Endothelial cell of hepatic sinusoid (primary cell): ENCODE results near the gene CAPN5.
"Not testable (repeated sequence)": the region's sequence is repeated elsewhere in the genome, so short reads cannot be mapped to it uniquely, and the experiment has no call there.

Experiments used
- in situ Hi-C: cut with HindIII; loops from 2 replicates; pipeline ENCODE4 v1.10.0; 2017; ENCODE audit warnings: low sequenced_read_pairs

Gene CAPN5

DNA sequence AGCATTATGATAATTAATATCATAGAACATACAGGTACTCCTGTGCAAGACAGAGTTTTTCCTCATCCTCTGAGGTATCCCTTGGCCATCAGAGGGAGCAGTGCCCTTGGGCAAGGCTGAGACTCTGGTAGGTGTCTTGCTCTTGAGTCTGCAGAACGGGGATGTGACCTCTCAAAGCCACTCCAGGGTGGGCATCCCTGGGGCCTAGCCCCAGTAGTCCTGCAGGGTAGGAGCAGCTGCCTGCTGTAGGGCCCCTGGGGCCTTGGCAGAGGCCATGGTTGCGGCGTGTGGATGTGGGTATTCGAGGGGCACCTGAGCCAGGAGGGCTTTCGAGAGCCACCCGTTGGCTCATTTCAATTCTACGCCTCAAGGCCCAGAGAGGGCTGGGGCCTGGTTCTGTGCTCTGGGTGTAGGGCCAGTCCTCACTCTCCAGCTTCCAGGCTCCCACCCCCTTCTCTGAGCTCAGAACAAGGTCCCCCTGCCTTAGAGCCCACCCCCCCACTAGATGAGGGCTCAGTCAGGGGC is 28.1 kb downstream of the CAPN5 start:
- in situ Hi-C loops: no loop called here

DNA sequence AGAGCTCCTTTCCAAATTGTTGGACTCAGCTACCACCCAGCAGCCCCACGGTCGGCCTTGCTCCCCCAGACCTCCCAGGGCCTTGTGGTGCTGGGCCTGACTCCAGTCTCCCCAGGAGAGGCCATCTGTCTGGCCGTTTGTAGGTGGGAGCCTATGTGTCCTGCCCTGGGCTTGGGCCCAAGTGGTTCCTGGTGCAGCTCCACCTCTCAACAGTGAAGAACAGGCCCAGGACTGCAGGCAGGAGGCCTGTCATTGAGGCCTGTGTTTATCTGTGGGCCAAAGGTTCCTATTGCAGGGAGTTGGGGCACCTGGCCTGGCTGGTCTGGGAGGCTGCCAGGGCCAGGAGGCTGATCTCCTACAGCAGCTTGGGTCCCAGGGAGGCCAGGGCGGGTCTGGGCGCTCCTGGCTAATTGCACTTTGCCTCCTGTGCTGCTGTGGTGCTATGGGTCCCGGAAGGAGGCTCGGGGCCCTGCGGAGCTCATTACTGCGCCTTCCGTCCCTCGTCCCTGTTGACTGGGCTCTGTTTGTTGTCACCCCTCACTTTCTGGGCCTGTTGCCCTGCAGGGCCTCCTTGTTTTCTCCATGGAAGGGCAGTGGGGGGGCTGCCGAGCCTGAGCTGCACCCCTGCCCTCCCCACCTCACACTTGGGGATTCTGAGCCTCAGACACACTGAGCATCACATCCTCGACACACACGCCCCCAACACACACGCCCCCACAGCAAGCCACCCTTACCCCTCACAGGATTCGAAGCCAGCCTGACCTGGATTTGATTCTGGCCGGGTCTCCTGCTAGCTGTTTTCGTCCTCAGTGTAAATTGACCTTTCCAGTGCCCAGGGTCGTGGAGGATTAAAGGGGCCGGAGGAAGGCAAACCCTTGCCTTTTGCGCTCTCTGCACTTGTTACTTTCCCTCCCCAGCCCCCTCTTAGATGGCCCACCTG is 29.1 kb downstream of the CAPN5 start:
- in situ Hi-C loops: no loop called here

DNA sequence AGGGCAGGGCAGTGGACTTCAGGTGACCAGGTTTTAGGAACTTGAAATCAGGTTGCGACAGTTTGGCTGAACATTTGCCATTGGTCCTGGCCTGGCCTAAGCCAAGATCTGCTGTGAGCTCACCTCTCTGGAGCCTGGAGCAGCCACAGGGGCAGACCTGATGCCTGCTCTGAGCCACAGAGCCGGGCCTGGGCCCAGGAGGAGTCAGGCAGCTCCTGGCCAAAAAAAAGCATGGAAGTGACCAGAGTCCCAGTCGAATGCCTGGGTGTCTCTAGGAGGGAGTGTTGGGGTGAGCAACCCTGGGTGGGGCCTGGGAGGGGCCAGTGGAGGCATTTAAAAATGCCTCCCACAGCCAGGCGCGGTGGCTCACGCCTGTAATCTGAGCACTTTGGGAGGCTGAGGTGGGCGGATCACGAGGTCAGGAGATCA is 29.8 kb downstream of the CAPN5 start:
- in situ Hi-C loops: no loop called here

DNA sequence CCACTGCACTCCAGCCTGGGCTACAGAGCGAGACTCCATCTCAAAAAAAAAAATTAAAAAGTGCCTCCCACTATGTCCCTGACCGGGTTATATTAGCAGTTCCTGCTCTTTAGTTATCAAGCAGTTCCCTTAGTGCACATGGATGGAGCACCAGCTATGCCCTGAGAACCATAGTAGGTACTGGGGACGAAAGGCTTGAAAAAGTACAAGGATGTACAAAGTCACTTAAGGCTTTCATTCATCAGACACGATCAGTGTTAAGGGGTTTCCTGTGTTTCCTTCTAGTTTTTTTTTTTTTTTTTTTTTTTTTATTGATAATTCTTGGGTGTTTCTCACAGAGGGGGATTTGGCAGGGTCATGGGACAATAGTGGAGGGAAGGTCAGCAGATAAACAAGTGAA is 30.4 kb downstream of the CAPN5 start:
- in situ Hi-C loops: not testable (repeated sequence)

DNA sequence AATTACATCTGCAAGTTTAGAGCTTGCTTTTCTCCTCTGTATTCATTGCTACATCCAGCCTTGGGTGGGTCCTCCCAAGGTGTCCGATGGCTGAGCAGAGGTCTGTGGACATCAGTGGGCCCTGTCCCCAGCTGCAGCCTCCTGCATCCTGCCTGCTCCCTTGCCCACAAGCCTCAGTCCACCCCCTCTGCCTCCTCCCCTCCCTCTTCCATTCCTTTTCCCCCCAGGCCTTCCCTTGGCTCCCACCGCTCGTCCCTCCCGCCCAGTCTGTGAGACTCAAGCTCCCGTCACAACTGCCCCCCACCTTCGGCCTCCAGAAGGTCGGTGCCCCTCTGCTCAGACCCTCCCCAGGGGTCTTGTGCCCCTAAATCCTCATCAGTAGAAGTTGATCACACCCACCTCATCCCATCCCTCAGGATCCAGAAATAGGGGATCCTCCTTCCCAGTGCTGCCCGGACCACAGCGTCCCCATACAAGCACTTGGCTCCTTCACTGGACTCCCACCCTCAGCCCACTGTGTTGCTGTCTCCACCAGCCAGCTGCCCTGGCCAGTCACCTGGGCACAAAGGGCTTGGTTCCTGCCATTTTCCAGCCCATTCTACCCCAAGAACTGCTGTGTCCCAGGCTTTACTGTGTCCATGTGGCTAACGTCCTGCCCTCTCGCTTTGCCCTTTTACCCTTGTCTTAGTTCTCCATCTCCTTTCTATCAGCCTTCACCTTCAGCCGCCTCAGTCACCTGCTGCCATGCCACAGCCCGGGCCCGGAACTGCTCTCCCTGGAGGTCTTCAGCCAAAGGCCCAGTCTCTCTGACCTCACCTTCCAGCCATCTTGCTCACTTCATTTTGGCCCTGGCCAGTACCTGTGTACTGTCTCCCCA is 33.6 kb downstream of the CAPN5 start:
- in situ Hi-C loops: no loop called here

DNA sequence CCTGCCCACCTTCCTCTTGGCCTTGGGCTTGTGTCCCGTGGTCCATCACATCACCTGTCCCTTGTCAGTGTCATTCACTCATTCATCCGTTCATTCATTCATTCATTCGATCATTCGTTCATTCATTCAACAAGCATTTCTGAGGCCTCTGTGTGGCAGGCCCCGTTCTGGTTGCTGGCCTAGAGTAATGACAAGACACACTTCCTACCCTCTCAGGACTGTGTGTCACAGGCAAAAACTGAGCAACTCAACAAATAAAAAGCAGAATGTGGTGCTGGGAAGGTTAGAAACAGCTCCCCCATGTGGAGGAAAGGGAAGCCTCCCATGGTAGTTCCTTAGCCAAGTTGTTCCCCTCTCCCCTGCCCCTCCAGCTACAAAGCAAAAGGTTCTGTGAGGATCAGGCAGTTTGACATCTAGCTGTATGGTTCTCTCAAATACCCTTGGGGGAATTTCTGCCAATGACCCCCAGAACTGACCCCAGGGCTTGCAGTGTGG is 34.3 kb downstream of the CAPN5 start:
- in situ Hi-C loops: no loop called here

DNA sequence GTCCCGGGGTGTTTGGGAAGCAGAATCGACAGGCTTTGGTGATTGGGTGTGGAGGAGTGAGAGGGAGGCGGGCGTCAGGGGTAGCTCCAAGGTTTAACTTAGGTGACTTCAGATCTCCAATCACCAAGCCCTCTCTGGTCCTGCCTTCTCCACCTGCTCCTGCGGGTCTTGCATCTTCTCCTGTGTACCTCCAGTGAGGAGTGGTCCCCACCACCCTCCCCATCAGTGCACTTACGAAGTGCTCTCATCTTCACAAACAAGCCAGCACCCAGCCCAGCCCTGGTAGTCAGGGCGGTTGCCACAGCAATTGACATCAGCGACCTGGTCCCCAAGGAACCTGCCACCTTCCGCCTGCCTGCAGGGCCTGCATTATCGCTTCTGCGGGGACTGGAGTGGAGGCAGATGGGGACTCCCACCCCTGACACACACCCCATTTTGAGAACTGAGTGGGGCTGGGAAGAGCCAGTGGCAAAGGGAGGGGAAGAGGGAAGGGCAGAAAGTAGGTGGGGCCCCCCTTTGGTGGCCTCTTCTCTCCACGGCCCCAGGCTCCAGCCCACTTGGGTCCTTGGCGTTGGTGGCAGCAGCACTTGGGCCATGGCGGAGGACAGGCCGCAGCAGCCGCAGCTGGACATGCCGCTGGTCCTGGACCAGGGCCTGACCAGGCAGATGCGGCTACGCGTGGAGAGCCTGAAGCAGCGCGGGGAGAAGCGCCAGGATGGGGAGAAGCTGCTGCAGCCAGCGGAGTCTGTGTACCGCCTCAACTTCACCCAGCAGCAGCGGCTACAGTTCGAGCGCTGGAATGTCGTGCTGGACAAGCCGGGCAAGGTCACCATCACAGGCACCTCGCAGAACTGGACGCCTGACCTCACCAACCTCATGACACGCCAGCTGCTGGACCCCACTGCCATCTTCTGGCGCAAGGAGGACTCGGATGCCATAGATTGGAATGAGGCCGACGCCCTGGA is 35.8 kb downstream of the CAPN5 start, which contains the start of gene OMP:
Gene OMP (plus strand): TSS at position 595 of the 965 bp plus-strand sequence. CDS start 0 bp downstream, at position 595.
- in situ Hi-C loops: no loop called here

DNA sequence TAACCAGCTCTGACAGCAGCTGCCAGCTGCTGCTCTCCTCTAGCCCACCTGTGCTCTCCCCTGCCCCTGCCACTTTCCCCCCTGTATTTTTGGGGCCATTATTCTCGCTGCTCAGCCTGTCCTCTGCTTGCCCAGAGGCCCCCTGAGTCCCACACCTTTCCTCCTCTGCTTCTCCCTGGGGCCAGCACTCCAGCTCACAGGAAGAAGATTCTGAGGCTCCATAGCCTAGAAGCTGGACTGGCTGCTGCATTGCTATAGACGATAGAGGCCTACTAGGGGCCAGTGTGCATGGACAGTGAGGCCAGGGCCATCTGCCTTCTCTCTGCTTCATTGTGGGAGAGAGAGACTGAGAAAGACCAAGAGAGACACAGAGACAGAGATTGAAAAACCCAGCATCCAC is 36.5 kb downstream of the CAPN5 start:
- in situ Hi-C loops: no loop called here

DNA sequence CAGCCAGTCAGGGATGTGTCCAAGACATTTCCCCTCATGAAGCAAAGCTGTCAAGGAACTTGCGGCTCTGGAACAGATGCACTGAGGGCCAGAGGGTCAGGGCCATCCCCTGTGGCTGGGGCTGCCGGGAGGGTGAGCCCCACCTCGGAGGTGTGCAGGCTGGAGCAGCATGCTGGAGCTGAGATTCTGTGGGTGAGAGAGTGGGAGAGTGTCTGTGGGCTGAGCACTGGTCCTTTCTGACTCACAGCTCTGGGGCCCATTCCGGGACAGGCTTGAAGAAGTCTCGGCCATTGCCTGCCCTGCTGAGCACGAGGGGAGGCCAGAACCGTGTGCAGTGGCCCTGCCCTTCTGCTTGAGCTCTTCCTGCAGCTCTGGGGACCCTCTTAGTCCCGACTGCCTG is 38.0 kb downstream of the CAPN5 start:
- in situ Hi-C loops: no loop called here

DNA sequence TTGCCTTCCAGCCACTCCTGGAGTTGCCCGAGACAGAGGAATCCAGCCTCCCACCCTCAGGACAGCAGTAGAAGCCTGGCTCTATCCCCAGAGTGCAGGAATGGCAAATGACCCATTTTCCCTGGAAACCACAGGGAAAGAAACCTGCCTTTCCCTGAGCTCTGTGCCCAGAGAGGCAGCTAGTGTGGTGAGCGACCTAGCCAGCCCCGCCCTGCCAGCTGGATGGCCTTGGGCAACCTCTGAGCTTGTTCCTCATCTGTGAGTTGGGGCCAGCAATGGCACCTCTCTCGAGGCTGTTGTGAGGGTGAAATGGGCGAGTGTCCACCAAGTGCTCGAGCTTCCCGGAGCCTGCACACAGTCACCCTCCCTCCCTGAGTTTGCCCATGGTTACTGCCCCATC is 39.5 kb downstream of the CAPN5 start:
- in situ Hi-C loops: no loop called here

DNA sequence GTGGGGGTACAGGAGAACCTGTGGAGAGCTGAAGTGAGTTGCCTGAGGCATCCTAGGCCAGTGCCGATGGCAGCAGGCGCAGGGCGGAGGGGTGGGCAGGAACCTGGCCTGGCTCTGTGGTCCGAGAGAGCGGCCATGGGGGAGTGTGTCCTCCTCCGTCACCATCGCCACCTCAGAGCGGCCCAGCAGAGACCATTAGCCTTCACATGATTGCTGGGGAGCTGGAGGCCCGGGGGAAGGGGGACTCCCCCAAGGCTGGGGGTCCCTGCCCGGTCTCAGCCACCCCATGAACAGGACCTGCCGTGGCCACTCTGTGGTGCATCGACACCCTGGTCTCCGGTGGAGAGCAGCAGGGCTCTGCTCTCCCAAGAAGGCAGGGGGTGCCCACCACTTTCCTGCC is 40.0 kb downstream of the CAPN5 start:
- in situ Hi-C loops: no loop called here

DNA sequence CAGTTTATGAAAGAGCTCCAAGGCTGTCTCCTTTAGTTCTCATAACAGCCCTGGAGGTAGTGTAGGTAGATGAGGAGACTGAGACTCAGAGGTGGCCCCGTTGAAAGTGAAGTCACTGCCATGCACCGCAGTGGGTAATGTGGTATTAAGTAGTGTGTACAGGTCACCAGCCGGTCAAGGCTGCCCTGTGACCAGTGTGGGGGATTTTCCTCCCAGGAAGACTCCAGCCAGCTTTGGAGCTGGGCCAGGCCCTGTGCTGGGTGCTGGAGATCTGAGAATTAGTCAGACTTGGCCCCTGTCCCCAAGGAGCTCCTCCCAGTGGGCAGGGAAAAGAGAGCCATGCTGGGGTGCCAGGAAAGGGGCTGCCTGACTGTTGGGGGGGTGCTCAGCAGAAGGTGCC is 41.2 kb downstream of the CAPN5 start:
- in situ Hi-C loops: no loop called here

DNA sequence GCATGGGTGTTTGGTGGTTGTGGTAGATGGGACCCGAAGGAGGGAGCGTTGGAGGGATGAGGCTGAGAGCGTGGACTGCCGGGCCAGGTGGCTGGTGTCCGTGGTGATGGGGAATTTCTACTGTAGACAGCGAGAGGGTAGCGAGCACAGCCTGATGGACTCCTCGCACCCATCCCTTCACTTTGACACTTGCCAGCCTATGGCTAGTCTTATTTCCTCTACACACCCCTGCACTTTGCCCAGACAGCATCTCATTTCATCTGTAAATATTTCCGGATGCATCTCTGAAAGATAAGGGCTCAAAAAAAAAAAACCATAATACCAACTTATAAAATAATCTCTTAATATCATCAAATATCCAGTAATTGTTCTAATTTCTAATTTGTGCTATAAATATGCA is 41.7 kb downstream of the CAPN5 start:
- in situ Hi-C loops: no loop called here

DNA sequence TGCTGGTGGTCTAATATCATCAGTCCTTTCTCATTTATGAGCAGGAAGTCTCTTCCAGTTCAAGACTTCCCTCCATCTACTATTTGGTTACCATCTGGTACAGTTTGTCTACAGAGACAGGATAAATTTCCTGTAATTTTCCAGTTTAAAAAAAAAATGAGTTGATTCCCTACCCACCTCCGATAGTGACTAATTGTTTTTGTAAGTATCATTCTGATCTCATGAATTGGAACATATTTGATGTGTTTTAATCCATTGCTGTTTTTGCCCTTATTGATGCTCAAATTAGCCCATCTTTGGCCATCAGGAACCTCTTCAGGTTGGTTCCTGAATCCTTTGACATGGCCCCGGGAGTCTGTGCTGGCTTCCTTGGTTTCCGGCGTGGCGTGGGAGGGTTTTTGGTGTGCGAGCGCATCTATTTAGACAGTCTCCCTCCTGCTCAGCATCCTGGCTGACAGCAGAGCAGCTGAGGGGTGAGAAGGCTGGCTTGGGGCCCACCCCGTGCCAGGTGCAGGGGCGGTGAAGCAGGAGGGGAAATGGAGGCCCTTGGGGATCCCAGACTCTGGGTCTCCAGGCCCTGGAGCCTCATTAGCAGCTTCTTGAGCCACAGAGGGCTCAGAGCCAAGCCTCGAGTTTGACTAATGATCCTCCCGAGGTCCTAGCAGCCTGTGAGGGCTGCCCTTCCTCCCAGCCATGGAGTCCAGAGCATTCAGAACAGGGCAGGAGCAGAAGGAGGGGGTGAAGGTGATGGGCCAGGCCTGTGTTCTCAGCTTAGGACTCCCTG is 42.7 kb downstream of the CAPN5 start:
- in situ Hi-C loops: no loop called here

DNA sequence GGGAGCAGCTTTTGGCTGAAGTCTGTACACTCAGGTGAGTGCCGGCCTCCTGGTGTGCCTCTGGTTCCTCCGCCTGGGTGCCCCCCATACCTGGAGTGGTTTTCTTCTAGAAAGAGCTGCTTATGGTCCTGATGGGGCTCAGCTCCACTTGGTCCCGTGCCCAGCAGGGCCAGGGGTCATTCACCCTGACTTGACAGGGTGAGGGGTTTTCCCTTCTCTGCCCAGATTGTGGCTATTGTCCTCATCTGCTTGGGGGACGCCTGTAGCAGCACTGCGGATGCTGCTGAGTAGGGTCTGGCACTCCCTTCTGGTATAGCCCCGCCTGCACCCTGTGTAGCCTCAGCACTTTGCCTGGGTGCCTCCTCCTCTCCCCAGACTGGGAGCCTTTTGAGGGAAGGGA is 44.1 kb downstream of the CAPN5 start:
- in situ Hi-C loops: no loop called here

DNA sequence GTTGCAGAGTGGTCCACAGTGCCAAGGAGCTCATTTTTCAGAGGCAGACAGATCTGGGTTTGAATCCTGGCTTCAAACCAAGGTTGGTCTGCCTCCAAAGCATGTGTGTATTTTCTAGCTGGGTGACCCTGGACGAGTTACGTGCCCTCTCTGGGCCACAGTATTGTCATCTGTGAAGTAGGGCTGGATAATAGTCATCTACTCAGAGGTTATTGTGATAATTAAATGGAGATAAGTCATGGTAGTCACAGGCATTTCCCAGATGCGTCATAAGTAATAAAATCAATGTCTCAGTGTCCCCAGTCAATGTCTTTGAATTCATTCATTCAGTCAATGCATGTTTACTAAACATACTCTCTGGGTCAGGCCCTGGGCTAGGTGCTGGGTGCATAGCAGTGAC is 44.5 kb downstream of the CAPN5 start:
- in situ Hi-C loops: no loop called here

DNA sequence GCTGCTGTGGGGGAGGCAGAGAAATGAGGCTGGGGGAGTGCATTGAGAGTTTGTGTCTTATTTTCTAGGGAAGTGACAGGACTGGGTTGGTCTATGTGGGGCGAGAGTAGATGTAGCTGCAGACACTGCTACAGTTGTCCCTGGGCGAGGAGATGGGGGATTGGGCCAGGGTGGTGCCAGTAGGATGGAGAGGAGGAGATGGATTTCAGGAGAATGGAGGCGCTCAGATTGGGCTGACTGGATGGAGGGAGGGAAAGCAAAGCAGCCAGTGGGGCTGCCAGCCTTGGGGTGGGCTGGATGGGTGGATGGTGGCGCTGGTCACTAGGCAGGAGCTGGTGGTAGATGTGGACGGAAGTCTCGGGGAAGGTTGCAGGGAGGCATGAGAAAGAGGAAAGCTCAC is 45.2 kb downstream of the CAPN5 start:
- in situ Hi-C loops: no loop called here

DNA sequence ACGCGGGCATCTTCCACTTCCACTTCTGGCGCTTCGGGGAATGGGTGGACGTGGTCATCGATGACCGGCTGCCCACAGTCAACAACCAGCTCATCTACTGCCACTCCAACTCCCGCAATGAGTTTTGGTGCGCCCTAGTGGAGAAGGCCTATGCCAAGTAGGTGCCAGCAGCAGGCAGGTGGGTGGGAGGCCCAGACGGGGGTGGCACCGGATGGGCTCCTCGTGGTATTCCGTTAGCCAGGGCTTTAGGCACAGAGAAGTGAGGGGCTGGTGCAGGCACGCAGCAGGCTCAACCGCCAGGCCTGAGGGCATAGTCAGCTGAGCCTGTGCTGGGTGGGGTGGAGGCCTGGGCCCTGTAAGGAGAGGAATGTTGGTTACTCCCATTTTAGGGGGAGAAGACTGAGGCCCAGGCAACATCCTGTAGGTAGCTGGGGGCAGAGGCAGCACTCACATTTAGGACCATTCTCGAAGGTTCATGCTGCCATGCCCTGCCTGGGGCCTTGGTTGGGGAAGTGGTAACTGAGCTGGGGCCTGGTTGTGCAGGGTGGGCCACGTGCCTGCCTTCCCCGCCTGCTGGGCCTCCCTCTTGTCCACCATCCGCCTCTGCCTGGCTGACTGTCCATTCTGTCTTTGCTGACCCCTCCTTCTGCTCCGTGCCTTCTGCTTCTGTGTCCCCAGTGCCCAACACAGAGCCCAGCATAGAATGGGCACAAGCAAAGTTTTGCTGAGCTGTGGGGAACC is 46.0 kb downstream of the CAPN5 start:
- in situ Hi-C loops: no loop called here
